Uterus (tissue), 2 donors: ENCODE measurements around the gene CERS6.

Source experiments
- CTCF ChIP-seq, 4 experiments: fragments of 200-600 bp in 2 of 4; fragments of 450-650 bp in 2 of 4; sonication (generic) in 2 of 4; IDR thresholded peaks; one replicate each; pipeline ENCODE4 v1.5.1; 2016 to 2019; ENCODE audit warnings: antibody characterized with exemption in 4 of 4, mild to moderate bottlenecking in 2 of 4, moderate library complexity in 1 of 4
- POLR2A ChIP-seq, 2 donors: fragments of 450-650 bp; IDR thresholded peaks; one replicate each; pipeline ENCODE4 v1.6.1; 2016; ENCODE audit warnings: antibody characterized with exemption in 2 of 2, mild to moderate bottlenecking in 1 of 2, moderate library complexity in 1 of 2

DNA sequence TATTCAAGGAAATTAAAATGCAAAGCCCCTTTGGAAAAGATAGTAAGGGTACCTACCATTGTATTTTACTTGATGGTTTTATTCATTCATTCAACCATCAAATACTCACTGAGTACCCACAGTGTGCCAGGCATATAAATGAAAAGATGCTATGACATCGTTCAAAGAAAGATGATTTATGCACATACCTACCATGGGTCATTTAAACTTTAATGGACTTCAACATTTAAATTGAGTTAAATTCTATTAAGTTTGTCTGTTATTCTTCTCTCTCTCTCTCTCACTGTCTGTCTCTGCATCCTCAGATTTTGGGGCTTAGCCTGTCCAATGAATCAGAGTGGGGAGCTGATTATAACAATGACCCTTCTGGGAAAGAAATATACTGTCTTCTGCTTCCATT lies 87.9 kb downstream of the CERS6 start:
- TF ChIP-seq CTCF (IDR thresholded peaks at IDR 0.05), result no peak
- no peak for TF ChIP-seq POLR2A (IDR thresholded peaks at IDR 0.05)
